GM21528 (cell line): ENCODE data around the gene POLD2.

Experiments
- ATAC-seq: cut with Tn5 transposase; IDR thresholded peaks from one replicate; pipeline ENCODE4 v1.9.1; 2021; ENCODE audit warnings: mild to moderate bottlenecking, moderate library complexity; ENCODE audit not compliant: unreplicated experiment, low FRiP score

The POLD2 gene

DNA sequence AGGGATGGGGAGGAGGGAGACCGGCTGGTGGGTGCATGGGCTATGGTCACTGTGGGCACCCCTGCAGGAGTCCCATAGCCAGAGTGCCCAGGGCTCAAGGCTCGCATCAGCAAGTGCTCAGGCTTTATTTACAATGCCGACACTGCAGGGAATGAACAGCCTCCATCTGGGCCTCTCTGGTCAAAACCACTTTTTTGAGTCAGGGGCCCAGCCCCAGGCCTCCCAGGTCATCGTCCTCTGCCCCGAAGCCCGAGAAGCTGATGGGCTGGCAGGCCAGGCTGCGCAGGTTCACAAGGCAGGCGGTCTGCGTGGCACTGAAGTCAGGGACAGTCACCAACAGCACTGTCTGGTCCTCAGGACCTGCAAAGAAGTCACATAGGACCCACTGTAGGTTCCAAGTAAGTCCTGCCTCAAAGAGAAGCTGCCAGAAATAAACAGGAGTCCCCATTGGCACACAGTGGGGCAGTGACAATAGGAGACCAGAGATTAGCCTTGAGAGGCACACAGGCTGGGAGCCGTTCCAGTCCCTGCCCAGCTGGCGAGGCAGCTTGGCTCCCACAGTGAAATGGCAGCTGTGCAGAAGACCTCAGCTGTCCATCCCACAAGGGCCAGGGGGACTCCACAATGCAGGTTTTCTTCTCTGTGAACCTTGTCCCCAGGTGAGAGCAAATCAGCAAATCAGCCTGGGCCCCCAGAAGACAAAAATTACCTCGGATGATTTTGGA, 8.6 kb downstream of the POLD2 start:
- no peak for ATAC-seq

DNA sequence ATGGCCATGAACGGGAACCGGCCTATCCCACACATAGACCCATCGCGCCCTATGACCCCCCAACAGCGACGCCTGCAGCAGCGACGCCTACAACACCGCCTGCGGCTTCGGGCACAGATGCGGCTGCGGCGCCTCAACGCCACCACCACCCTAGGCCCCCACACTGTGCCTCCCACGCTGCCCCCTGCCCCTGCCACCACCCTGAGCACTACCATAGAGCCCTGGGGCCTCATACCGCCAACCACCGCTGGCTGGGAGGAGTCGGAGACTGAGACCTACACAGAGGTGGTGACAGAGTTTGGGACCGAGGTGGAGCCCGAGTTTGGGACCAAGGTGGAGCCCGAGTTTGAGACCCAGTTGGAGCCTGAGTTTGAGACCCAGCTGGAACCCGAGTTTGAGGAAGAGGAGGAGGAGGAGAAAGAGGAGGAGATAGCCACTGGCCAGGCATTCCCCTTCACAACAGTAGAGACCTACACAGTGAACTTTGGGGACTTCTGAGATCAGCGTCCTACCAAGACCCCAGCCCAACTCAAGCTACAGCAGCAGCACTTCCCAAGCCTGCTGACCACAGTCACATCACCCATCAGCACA, 9.5 kb downstream of the POLD2 start:
- no peak for ATAC-seq

DNA sequence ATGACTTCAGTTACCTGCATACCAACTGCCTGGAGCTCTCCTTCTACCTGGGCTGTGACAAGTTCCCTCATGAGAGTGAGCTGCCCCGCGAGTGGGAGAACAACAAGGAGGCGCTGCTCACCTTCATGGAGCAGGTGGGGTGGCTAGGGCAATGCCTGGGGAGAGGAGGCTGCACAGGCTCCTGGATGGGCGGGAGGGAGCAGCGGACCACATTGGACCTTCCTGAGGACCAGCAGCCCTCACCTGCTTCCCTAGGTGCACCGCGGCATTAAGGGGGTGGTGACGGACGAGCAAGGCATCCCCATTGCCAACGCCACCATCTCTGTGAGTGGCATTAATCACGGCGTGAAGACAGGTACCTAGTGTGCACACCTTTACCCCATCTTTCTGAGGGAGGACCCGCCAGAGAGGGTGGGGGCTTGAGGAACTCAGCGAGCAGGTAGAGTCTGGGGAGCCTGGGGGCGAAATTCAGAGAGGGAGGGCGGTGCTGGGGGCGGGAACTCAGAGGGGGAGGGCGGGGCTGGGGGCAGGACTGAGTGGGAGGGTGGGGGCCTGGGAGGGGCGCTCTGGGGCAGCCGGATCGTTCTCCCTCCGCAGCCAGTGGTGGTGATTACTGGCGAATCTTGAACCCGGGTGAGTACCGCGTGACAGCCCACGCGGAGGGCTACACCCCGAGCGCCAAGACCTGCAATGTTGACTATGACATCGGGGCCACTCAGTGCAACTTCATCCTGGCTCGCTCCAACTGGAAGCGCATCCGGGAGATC, 10.2 kb downstream of the POLD2 start:
- ATAC-seq: no peak

DNA sequence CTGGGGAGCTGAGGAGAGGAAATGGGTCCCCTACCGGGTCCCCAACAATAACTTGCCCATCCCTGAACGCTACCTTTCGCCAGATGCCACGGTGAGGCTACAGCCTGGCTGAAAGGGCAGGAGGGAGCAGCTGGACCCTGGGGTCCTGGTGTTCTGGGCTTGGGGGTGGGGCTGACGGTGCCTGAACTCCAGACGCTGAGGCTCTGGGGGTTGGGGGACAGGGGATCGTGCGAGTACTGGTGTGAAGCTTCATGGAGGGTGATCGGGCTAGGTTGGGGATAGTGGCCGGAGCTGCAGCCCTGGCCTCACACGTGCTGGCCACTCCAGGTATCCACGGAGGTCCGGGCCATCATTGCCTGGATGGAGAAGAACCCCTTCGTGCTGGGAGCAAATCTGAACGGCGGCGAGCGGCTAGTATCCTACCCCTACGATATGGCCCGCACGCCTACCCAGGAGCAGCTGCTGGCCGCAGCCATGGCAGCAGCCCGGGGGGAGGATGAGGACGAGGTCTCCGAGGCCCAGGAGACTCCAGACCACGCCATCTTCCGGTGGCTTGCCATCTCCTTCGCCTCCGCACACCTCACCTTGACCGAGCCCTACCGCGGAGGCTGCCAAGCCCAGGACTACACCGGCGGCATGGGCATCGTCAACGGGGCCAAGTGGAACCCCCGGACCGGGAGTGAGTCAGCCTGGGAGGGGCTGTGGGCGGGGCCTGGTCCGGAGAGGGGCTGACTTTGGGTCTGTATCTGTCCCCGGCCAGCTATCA, 10.9 kb downstream of the POLD2 start:
- no peak for ATAC-seq

DNA sequence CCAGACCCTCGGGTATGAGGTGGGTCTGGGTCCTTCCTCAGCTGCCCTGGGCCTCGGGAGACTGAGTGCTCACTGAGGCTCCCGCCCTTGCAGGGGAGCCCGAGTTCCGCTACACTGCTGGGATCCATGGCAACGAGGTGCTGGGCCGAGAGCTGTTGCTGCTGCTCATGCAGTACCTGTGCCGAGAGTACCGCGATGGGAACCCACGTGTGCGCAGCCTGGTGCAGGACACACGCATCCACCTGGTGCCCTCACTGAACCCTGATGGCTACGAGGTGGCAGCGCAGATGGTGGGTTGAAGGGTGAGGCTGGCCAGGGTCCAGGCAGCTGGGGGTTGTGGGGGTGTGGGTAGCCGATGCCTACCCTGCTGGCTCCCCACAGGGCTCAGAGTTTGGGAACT, 11.6 kb downstream of the POLD2 start:
- ATAC-seq: no peak

DNA sequence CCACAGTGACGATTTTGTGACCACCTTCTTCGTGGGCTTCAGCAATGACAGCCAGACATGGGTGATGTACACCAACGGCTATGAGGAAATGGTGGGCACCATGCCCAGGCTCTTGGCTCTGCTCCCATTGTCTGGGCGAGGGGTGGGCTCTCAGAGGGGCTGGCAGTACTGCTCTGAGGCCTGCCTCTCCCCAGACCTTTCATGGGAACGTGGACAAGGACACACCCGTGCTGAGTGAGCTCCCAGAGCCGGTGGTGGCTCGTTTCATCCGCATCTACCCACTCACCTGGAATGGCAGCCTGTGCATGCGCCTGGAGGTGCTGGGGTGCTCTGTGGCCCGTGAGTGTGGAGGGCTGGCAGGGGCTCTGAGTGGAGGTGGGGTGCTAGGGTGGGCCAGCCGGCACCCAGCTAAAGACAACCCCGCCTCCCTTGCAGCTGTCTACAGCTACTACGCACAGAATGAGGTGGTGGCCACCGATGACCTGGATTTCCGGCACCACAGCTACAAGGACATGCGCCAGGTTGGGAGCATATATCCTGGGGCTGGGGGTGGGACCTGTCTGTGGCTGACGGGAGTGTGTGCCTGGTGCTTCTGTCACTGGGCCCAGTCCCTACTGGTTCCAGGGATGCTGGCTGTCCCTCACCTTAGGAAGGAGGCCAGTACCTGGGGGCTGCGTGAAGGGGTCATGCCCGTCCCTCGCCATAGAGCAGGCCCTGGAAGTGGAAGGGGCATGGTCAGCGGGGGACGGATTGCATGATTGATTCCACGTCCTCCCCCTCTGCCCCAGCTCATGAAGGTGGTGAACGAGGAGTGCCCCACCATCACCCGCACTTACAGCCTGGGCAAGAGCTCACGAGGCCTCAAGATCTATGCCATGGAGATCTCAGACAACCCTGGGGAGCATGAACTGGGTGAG, 12.4 kb downstream of the POLD2 start:
- no peak for ATAC-seq

DNA sequence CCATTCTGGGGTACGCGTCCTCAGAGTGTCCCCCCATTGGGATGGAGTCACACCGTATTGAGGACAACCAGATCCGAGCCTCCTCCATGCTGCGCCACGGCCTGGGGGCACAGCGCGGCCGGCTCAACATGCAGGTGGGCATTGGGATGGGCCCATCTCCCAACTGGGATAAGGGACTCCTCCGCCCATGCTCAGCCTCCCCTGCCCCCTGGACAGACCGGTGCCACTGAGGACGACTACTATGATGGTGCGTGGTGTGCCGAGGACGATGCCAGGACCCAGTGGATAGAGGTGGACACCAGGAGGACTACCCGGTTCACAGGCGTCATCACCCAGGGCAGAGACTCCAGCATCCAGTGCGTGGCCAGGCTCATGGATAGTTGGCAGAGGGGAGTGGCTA, 13.4 kb downstream of the POLD2 start:
- ATAC-seq: no peak

DNA sequence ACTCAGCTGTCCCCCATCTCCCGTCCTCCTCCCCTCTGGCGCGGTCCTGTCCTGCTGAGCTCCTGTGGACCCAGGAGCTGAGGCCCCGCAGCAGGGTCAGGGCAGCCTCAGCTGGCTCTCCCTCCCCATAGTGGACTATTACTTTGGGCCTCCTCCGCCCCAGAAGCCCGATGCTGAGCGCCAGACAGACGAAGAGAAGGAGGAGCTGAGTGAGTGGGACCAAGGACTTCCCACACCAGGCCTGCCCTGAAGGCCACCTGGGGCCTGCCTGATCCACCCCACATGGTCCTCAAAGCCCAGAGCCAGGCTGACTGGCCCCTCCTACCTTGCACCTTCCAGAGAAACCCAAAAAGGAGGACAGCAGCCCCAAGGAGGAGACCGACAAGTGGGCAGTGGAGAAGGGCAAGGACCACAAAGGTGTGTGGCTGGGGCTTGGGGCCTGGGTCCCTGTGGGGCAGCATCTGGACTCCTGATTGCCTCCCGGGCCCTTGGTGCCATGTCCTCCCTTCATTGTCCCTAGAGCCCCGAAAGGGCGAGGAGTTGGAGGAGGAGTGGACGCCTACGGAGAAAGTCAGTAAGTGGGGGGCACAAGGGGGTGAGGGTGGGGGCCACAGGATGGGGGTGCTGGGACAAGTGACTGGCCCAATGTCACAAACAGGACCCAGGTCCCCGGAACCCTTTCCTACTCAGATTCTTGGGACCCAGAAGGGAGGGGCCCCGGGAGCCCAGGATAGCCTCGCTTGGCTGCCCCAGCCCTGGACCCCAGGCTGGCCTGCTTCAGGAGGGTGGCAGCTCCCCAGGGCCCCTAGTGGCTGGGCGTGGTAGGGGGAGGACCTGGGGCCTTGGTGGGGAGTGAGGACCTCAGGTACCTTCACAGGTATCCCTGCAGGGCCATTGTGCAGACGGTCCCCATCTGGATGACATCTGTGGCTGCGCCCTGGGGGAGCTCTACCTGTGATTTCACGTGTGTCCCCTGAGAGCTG, 14.3 kb downstream of the POLD2 start:
- no peak for ATAC-seq

DNA sequence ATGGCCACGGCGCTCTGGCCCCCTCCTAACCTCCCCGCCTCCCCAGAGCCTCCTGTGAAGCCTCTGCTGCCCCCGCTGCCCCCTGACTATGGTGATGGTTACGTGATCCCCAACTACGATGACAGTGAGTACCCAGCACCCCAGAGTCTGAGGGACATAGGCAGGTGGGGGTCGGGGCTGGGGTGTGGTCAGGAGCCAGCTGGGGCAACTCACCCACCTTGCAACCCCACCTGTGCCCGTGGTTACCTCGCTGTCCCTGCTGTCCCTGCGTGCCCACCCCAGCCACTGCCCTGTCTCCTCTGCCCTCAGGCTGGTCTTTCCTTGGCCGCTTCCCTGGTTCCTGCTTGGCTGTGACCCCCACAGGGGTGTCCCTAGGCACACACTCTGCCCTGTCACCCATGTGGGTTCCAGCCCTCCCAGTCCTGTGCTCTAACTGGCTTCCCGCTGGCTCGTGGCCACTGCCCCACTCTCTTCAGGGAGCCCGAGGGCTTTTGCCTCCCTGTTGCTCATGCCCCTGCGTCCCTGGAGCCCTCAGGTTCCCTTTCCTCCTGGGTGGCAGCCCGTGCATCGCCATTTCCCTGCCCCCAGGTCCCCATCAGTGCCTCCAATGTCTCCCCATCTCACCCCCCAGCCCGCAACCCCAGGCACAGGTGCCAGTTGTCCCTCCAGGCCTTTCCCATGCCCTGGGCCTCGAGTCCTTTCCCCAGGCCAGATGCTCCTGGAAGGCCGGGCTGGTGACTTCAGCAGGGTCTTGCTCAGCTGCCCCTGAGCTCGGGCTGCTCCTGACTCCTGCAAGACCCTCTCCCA, 15.2 kb downstream of the POLD2 start:
- no peak for ATAC-seq

DNA sequence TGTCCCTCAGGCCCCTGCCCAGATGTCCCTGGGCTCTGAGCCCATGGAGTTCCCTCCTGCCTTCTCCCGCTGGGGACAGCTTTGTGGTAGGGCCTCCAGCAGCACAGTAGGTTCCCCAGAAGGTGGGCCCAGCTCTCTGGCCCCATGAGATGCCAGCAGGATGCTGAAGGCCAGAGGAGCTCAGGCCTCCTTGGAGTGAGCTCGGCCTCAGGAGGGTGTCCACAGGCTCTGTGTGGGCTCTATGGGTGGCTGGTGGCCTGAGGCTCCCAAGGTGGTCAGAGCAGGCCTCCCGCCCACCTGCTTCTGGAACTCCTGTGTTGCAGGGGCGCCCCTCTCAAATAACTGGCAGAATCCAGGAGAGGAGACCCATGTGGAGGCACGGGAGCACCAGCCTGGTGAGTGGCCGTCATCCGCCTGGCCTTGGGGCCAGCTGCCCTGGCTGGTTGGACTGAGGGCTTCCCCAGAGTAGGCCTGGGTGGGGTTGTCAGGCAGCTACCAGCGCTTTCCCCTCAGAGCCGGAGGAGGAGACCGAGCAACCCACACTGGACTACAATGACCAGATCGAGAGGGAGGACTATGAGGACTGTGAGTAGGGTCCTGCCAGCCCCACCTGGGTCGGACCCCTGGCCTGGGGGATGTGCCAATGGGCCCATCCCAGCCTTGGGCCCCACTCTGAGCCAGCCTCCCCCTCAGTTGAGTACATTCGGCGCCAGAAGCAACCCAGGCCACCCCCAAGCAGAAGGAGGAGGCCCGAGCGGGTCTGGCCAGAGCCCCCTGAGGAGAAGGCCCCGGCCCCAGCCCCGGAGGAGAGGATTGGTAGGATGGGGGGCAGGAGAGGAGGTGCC, 16.0 kb downstream of the POLD2 start:
- no peak for ATAC-seq

DNA sequence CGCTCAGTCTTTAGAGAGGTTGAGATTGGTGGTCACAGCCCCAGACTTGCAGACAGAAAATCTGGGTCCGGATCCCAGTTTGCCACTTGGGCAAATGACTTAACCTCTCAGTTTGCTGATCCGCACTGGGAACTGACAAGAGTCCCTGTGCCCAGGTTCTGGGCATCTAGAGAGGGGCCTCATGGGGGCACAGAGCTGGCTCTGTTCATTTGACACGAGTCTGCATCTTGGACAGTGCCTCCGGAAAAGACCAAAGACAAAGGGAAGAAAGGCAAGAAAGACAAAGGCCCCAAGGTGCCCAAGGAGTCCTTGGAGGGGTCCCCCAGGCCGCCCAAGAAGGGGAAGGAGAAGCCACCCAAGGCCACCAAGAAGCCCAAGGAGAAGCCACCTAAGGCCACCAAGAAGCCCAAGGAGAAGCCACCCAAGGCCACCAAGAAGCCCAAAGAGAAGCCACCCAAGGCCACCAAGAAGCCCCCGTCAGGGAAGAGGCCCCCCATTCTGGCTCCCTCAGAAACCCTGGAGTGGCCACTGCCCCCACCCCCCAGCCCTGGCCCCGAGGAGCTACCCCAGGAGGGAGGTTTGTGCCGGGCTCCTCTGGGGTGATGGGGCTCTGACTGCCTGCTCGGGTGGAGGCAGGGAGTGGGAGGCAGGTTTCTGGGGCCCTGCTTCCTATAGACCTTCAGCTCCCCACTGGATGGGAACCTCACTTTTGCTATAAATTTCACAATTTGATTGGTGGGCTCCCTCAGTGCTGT, 16.9 kb downstream of the POLD2 start:
- no peak for ATAC-seq

DNA sequence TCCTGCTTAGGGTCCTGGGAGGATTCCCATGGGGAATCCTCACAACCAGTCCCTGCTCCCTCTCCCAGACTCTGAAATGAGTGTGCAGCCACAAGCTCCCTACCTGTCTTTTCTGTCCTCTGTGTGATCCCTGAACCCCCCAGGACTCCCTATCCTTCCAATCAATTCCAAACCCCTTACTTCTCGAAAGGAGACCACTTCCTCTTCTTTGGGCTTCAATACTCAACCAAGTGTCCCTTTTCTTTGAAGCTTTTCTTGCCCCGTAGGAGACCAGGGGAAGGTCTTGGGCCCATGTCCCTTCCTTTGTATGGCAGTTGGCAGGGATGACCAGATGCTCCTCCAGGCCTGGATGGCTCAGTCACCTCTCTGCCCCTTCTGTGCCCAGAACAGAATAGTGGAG, 17.5 kb downstream of the POLD2 start:
- no peak for ATAC-seq

DNA sequence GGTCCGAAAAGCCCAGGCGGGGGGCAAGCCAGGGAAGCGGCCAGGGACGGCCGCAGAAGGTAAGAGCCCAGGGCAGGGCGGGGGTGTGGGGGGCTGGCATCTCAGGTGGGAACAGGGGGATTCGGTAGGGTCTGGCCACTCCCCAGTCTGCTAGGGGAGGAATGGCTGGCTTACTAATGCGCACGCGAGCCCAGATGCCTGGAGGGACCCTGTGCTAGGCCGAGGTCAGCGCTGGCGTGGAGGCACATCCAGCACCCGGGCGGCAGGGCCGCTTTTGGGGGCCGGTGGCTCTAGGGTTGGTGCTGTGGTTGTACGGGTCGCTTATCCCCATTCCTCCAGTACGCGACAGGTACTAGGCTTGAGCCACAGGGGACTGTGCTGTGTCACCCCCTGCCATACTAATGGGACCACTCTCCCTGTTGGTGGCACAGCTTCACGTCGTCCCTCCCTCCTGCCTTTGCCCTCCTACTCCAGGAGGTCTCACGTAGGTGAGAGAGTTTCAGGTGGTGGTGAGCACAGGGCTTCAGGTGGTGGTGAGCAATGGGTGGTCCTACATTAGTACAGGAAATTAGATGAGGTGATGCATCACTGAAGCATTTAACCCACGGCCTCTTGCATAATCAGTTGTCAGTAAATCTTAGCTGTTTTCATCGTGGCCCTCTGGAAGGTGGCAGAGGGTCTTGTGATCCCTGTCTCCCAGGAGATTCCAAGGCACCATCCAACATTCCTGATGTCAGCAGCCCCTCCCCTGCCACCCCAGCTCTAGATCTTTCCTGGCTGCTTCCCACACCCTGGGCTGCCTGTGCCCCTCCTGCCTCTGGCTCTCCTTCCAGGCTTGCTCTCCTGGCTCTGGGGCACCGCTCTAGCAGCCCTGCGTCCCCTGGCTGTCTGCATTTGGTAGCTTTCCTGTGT, 18.2 kb downstream of the POLD2 start:
- no peak for ATAC-seq

DNA sequence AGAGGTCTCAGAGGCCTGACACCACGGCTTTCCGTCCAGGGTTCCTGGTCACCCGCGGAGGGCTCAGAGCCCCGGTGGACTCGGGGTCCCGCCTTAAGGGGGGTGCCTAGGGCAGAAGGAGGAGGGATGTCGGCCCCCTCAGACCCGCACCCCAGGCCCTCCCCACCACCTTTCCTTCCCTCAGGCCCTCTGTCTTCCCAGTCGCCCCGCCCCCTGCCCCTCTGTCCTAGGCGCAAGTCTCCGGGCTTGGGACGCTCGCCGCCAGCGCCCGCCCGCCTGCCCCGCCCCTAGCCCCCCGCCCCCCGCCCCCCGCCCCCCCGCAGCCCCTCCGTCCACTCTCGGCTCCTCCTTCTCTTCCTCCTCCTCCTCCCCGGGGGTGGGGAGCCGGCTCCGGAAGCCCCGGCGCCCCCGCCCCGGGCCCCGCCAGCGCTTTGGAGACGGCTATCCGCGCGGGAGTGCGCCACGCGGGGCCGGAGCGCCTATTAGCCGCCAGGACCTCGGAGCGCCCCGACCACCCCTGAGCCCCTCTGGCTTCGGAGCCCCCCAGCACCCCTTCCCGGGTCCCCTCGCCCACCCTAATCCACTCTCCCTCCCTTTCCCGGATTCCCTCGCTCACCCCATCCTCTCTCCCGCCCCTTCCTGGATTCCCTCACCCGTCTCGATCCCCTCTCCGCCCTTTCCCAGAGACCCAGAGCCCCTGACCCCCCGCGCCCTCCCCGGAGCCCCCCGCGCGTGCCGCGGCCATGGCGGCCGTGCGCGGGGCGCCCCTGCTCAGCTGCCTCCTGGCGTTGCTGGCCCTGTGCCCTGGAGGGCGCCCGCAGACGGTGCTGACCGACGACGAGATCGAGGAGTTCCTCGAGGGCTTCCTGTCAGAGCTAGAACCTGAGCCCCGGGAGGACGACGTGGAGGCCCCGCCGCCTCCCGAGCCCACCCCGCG, 19.2 kb downstream of the POLD2 start, which contains the start of gene AEBP1:
Gene AEBP1 (plus strand): TSS at position 423 of the 937 bp plus-strand sequence. CDS start 321 bp downstream, at position 744.
- no peak for ATAC-seq
